NB4 (cell line): ENCODE results near the gene ERGIC3.

Source experiments
- DNase-seq: peaks from one replicate; pipeline ENCODE4 v3.0.0; 2010; ENCODE audit warnings: low read depth
- H3K4me3 ChIP-seq: one replicate; pipeline ENCODE4 v1.5.1; 2011; ENCODE audit warnings: mild to moderate bottlenecking, low read depth, low read length, moderate library complexity
- MAX ChIP-seq: IDR thresholded peaks from 2 replicates; pipeline ENCODE4 v1.6.1; 2011; ENCODE audit warnings: low read depth, low read length
- MYC ChIP-seq: IDR thresholded peaks from 2 replicates; pipeline ENCODE4 v1.6.1; 2011; ENCODE audit warnings: low read depth, low read length
- POLR2A ChIP-seq: IDR thresholded peaks from 2 replicates; pipeline ENCODE4 v1.6.1; 2011; ENCODE audit warnings: mild to moderate bottlenecking; ENCODE audit not compliant: insufficient read length; ENCODE audit errors: extremely low read depth
- TF ChIP-seq, protein P1 (sequence below): IDR thresholded peaks from one replicate; pipeline ENCODE4 v1.5.1; 2012; ENCODE audit warnings: low read depth, low read length

Gene ERGIC3

GRCh38 chr20:35568645-35569044 lies 26.8 kb downstream of the ERGIC3 start:
- DNase-seq: peak; percentile 25
- TF ChIP-seq, protein P1, sequence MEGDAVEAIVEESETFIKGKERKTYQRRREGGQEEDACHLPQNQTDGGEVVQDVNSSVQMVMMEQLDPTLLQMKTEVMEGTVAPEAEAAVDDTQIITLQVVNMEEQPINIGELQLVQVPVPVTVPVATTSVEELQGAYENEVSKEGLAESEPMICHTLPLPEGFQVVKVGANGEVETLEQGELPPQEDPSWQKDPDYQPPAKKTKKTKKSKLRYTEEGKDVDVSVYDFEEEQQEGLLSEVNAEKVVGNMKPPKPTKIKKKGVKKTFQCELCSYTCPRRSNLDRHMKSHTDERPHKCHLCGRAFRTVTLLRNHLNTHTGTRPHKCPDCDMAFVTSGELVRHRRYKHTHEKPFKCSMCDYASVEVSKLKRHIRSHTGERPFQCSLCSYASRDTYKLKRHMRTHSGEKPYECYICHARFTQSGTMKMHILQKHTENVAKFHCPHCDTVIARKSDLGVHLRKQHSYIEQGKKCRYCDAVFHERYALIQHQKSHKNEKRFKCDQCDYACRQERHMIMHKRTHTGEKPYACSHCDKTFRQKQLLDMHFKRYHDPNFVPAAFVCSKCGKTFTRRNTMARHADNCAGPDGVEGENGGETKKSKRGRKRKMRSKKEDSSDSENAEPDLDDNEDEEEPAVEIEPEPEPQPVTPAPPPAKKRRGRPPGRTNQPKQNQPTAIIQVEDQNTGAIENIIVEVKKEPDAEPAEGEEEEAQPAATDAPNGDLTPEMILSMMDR: peak; percentile 26
- TF ChIP-seq POLR2A: no peak
- TF ChIP-seq MAX: no peak
- no peak for TF ChIP-seq MYC
- no peak overlapping the region for H3K4me3 ChIP-seq

DNA sequence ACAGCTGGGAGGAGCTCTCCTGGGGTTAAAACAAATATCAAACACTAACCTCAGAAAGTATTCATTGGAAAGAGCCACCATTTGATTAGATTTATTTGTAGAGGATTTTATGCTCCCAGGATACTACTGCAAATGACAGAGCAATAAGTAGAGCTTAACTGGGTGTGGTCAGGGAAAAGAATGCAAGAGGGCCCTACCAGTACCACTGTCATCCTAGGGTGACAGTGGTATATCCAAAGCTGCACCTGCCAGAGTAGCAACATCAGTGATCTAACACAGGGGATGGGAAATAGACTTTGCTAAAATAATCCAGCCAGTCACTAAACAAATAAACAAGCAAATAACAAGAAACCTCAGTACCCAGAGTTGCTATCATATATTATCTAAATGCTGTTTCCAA lies 29.7 kb downstream of the ERGIC3 start:
- TF ChIP-seq MYC (no peak), MAX (no peak), POLR2A (no peak)
- TF ChIP-seq, protein P1: no peak
- H3K4me3 ChIP-seq: no peak overlapping the region
- no peak for DNase-seq

DNA sequence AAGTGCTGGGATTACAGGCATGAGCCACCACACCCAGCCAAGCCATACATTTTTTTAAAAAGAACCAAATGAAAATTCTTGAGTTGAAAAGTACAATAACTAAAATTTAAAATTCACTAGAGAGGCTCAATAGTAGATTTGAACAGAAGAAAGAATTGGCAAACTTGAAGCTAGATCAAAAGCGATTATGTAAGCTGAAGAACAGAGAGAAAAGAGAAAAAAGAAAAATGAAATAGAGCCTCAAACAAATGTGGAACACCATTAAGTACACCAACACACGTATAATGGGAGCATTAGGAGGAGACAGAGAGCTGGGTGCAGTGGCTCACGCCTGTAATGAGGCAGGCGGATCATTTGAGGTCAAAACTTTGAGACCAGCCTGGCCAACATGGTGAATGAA lies 31.0 kb downstream of the ERGIC3 start:
- no peak for TF ChIP-seq POLR2A
- no peak for DNase-seq
- H3K4me3 ChIP-seq: no peak overlapping the region

- DNase-seq: no peak
- TF ChIP-seq MYC (no peak), POLR2A (no peak), MAX (no peak)
- TF ChIP-seq, protein P1: no peak
- H3K4me3 ChIP-seq: no peak overlapping the region
Observed at GRCh38 chr20:35575958-35576357, 34.1 kb downstream of the ERGIC3 start.

DNA sequence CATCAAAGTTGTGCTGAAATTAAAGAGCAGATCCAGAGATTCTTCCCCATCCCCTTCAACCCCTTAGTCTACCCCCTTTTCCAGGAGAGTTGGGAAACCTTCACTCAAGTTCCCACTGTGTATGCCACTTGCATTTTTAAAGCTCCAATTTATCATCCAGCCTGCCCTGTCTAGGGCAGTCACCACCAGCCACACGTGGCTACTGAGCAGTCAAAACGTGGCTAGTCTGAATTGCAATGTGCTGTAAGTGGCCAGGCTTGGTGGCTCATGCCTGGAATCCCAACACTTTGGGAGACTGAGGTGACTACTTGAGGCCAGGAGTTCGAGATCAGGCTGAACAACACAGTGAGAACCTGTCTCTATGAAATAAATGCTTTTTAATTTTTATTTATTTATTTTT lies 34.9 kb downstream of the ERGIC3 start:
- H3K4me3 ChIP-seq: no peak overlapping the region
- DNase-seq: no peak
- TF ChIP-seq, protein P1: no peak
- TF ChIP-seq MAX: no peak
- TF ChIP-seq MYC: no peak
- TF ChIP-seq POLR2A: no peak

DNA sequence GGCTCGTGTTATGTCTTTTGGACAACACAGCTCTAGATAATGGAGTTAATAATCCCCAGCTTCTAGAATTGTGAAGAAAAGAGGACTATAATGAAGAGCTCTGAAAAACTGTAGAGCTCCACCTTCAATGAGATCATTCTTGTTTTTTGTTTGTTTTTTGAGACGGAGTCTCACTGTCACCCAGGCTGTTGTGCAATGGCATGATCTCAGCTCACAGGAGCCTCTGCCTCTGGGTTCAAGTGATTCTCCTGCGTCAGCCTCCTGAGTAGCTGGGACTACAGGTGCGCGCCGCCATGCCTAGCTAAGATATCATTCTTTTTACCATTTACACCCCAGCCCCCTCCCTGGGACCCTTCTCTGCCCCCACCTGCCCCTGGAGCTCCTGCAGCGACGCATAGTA lies 36.6 kb downstream of the ERGIC3 start:
- no peak for DNase-seq
- H3K4me3 ChIP-seq: no peak overlapping the region
- TF ChIP-seq POLR2A: no peak
- TF ChIP-seq MYC: no peak
- no peak for TF ChIP-seq MAX
- TF ChIP-seq, protein P1: no peak
